ENCODE data around the gene NCAPD3.

The NCAPD3 gene

DNA sequence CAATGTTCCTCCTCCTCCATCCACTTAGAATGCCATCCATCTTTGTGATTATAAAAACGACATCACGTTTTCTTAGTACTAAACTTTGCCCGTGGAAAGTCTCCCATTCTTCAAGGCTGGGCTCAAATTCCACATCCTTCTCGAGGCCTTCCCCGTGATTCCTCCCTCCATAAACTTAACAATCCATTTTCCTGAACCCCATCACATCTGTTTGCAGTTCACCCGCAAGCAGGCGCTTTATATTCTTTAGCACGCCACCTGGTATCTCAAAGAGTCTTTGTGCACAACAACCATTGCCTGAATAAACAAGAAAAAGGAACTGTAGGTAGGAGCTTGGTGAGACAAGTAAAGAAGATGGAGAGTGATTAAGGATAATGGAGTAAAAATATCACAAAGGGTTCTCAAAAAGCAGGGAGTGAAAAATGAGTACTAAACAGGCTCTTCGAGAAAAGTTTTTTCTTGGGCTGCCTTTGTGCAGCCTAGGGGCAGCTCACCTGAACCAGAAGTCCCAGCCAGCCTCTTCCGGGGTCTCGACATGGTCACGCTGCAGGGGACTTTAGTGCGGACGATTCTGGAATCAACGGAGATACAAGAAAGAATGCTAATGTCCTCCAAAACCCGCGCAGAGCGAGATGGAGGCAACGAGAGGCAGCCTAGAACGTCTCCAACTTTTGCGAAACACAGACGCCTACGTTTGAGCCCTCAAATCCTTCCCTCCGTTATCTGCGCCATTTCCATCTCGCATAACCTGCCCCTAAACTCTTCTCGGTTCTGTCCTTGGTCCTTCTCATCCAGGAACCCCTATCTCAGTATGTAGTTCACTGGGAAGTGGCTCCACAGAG, 28.8 kb upstream of the NCAPD3 start:
- no peak for DNase-seq

DNA sequence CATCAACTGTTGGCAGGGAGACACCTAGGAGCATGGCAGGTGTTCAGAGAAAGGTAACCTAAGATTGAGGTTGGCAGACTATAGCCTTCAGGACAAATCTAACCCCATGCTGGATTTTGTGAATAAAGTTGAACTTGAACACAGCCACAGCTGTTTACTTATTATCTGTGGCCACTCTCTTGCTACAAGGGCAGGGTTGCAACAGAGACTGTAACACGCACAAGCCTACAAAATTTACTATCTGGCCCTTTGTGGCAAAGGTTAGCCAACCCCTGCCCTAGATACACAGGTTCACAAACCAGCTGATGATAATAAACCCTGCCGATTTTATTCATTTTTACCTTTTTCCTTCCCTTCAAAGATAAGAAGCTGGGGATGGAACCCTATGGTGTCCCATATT, 26.9 kb upstream of the NCAPD3 start:
- no peak for DNase-seq

- no peak for DNase-seq
Observed at GRCh38 chr11:134250246-134250645, 26.5 kb upstream of the NCAPD3 start.

DNA sequence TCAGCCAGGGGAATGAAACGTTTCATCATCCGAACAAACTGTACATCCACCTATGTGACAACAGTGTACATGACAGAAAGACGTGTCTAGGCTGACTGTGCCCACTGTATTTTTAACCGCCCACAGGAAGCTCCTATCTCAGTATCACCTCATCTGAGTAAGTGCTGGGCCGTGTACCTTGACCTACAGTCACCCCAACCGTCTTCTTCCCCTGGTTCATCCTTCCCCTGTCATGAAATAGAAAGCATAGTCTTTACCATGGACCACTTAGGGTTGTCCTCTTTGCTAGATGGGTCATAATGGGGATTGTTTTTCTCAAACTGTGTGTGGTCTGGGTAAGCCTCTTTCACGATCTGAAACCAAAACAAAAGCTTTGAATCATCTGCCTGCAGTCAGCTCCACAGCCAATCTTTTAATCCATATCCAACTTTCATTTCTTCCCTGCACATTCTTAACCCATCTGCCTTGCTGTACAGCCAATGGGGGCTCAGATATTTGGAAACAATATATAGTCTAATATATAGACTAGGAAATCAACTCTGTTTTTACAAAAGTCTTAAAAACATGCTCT, 25.2 kb upstream of the NCAPD3 start:
- no peak for DNase-seq

- DNase-seq, result no peak
Observed at GRCh38 chr11:134246678-134247077, 22.9 kb upstream of the NCAPD3 start.

GRCh38 chr11:134246100-134246499, 22.3 kb upstream of the NCAPD3 start:
- no peak for DNase-seq

GRCh38 chr11:134245434-134245833, 21.7 kb upstream of the NCAPD3 start:
- no peak for DNase-seq

- DNase-seq, result no peak
Observed at GRCh38 chr11:134244593-134244992, 20.8 kb upstream of the NCAPD3 start.

DNA sequence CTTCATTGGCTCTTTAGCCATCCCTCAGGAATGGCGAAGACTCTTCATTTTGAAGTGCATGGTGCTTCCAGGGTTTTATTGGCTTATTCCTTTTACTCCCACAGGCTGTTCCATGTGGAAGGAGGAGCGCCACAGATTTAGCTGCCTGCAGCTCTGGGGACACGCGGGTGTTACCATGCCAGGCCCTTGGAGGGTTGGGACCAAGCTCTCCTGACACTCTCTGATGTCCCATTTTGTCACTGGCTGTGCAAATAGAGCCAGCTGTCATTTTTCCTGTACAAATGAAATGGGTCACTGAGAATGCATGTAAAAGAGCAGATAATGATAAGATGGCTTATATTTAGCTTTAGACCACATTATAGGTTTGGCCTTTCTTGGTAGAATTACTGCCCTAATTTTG, 20.1 kb upstream of the NCAPD3 start:
- no peak for DNase-seq

DNA sequence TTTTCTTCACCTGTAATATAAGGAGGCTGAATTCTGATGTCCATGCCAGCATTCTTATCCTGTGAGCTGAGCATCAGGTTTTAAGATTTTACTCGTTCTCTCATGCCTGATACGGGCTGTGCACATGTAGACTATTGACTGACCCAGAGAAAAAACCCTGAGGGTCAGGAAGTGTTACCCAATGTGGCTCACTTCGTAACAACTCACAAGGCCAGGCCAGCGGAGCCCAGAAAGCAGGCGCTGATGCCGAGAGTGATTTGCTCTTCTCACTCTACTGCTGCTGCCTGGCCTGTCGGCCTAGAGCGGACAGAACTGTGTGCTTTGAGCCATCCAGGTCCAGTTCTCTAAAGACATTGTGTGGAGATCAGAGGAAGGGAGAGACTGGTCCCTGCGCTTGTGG, 18.6 kb upstream of the NCAPD3 start:
- DNase-seq, result no peak

DNA sequence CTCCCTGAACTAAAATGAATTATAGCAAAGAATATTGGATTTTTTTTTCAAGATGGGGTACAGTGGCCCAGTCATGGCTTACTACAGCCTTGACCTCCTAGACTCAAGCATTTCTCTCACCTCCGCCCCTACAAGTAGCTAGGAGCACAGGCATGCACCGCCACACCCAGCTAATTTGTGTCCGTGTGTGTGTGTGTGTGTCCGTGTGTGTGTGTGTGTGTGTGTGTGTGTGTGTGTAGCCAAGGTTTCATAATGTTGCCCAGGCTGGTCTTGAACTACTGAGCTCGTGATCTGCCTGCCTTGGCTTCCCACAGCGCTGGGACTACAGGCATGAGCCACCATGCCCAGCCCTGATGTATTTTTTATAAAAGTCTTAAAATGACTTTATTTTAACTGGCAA, 16.8 kb upstream of the NCAPD3 start:
- no peak for DNase-seq

- DNase-seq, result no peak
Observed at GRCh38 chr11:134238956-134239355, 15.2 kb upstream of the NCAPD3 start.

GRCh38 chr11:134237557-134237922, 13.8 kb upstream of the NCAPD3 start:
- no peak for DNase-seq

DNA sequence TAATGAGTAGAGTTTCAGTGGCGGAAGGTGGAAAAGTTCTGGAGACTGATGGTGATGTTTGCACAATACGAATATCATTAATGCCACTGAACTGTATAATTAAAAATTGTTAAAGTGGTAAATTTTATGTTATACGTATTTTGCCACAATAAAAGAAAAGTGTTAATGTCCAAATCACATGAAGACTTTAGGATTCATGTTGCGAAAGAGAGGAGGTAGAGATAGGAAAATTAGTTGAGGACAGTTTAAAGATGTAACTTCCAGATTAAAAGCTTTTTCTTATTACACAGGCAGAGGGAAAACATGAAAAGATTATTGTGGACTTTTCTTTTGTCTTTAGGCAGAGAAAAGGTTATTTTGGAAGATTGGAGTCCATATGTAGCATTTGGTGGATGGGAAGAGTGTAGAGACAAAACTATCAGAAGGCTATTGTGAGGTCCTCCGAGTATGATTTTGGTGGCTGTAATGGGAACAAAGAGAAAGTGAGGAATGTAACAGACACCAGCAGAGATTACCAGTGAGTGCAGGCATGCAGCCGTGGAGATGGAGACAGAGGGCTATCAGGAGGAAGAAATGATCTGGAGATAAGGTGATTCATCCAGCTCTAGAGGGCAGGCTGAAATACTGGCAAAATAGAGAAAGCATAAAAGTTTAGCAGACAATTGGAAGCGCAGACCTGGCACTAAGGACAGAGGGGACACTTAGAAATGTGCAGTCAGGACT, 13.2 kb upstream of the NCAPD3 start:
- DNase-seq, result no peak

DNA sequence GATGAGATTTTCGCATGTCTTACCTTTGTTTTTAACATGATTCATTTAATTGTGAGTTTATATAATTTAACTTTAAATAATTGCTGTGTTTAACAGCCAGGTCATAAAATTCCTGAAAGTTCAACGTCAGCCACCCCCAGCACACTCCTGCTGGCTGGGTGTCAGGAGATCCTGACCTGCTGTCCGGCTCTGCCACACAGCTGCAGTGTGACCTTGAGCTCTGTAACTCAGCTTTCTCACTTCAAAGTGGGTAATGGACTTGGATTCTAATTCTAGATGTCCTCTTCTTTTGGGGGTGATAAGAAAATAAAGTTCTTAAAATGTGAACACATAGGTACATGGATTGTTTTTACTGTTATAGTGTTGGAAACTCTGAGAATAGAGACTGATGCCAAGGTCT, 11.6 kb upstream of the NCAPD3 start:
- no peak for DNase-seq

DNA sequence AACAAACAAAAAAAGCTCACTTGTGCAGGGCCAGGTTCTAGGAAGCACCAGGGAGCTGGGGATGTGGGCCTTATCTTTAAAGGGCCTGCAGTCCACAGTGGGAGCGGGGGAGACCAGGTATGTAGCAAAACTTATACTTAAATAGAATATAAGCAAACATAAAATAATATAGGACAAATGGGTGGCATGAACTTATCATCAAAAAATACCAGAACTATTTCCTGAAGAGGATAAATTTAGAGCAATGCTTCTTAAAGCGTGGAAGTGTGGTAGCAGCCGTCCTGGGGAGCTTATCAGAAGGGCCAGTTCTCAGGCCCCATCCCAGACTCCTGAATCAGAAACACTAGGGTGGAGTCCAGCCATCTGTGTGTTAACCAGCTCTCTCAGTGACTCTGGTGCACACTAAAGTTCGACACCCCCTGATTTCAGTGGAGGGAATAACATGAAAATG, 10.0 kb upstream of the NCAPD3 start:
- no peak for DNase-seq

GRCh38 chr11:134231958-134232659, 8.3 kb upstream of the NCAPD3 start:
- DNase-seq, result no peak

DNA sequence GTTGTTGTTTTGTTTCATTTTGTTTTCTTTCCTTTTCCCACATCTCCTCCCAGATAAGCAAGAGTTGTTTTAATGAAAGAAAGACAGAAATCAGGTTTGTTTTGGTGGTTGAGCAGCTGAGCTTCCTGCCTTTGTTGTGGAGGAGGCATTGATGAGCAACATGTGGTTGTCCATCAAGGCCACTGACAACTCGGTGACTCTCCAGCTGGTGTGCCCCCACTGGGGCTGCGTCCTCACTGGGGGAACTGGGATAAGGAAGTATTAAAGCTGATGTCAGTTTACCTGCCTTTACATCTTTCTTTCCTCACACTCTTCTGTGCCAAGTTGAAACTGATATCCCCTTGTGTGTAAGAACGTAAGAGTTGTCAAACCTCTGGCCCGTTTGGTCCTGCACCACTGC, 6.6 kb upstream of the NCAPD3 start:
- no peak for DNase-seq

- no peak for DNase-seq
Observed at GRCh38 chr11:134229126-134229790, 5.5 kb upstream of the NCAPD3 start.

DNA sequence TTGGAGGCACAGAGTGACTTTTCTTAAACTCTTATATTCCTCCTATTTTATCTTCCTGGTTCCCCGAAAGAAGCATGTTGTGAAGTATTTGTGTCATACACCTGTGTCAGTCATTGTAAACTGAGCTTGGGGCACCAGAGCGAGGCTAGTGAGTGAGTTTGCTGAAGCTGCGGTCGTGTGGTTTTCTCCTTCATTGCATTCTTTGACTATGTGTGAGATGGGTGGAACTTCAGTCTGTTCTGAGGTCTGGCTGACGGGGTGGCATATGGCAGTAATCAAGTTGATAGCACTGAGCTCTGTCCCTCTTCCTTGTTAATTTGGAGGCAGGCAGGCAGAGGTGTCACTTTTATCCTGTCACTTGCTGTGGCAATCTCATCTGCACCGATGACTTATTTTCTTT, 4.9 kb upstream of the NCAPD3 start:
- DNase-seq, result no peak

- DNase-seq, result no peak
Observed at GRCh38 chr11:134226806-134227325, 3.1 kb upstream of the NCAPD3 start.
